ENCODE data around the gene CCDC93. TPM values are rescaled to one million over a fixed set of nuclear protein-coding genes. Genes with fewer than 3 reads are reported as not detected.
A peak's percentile ranks its signal among the peaks of the same experiment; 100 is the strongest.

Gene CCDC93
- total RNA-seq, 4 donors from 2014 or later = 14.4 to 17.0 (median 16.0) TPM

DNA sequence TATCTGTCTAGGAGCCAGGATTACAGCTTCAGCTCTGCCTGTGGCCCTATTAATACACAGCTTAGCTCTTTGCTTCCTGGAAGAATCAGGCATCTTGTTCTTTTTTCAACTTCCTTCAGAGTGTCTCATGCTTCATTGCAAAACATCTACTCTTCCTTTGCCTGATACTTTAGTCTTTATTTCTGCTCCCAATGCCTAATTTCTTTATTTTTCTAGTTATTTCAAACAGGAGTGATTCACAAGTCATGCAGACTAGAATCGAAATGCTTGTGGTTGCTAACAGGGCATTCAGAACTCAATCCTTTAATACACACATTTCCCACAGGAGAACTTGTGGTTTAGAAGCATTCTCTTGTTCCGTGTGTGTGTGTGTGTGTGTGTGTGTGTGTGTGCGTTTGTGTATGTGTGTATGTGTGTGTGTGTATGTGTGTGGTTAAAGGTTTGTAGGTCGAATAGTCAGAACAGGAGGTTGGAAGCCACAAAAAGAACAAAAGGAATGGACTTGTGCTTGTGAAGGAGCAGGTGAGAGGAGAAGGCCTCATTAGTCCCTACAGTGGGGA lies 46.1 kb upstream of the CCDC93 start:
- Histone ChIP-seq H3K27ac (replicated peaks in 1 of 4) (peak overlapping the region in 1 of 4 donors; percentile 1), H3K4me3 (no peak overlapping the region), H3K4me1 (no peaks in the 10 kb centered on the region), H3K9me3 (no peaks in the 10 kb centered on the region), H3K27me3 (peaks cover 0 to 69% (median 3%) of the 10 kb centered on the region in 4 donors), H3K36me3 (no peaks in the 10 kb centered on the region)
- TF ChIP-seq POLR2A (IDR thresholded peaks at IDR 0.05; ENCODE audit: low read depth) (no peak), CTCF (IDR thresholded peaks at IDR 0.05) (no peak), EP300 (IDR thresholded peaks at IDR 0.05) (no peak)
- DNase-seq (ENCODE audit: extremely low spot score) = no peak
- intact Hi-C loops (cut with DNase I) = loop anchor here (10.0 kb wide), 1 partner anchor 145 kb away; no protein-coding TSS in a partner anchor
- 63% methylated on average over 4 of the region's 4 CpGs for WGBS

DNA sequence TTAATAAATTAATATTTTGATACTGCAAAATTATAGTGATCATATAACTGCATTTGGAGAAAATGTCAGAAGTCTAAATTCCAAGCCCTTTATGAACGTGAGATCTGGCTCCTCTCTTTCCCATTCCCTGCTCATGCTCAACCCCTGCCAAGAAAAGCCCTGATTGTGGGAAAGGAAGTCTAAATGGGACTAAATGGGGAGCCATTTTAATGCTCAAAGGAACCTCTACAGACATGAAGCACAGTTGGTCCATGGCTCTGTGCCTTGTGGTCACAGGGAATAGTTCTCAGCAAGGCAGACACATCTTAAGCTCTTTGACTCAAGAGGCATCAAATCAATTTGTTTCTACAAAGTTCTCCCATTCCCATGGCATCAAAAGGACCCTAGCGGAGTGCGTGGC lies 45.1 kb upstream of the CCDC93 start:
- DNase-seq (ENCODE audit: extremely low spot score) = no peak
- no peaks in the 10 kb centered on the region for H3K4me1 ChIP-seq
- no peak overlapping the region for H3K4me3 ChIP-seq
- H3K27ac ChIP-seq (replicated peaks in 1 of 4) = no peak overlapping the region
- TF ChIP-seq EP300 (IDR thresholded peaks at IDR 0.05) (no peak), POLR2A (IDR thresholded peaks at IDR 0.05; ENCODE audit: low read depth) (no peak), CTCF (IDR thresholded peaks at IDR 0.05) (no peak), POLR2AphosphoS5 (IDR thresholded peaks at IDR 0.05) (no peak)
- H3K36me3 ChIP-seq = no peaks in the 10 kb centered on the region
- WGBS = 88% methylated on average over 3 of the region's 3 CpGs
- H3K9me3 ChIP-seq = no peaks in the 10 kb centered on the region
- H3K27me3 ChIP-seq = peaks cover 0 to 64% (median 1%) of the 10 kb centered on the region in 4 donors
- intact Hi-C loops (cut with DNase I) = no loop called here

GRCh38 chr2:118056801-118057200 lies 42.9 kb upstream of the CCDC93 start:
- 91% methylated on average over 3 of the region's 3 CpGs for WGBS
- H3K27me3 ChIP-seq = peaks cover 0 to 51% (median 1%) of the 10 kb centered on the region in 4 donors

GRCh38 chr2:118056165-118056534 lies 42.3 kb upstream of the CCDC93 start:
- H3K36me3 ChIP-seq = no peaks in the 10 kb centered on the region
- no peak overlapping the region for H3K27ac ChIP-seq (replicated peaks in 1 of 4)
- intact Hi-C loops (cut with DNase I) = no loop called here
- peaks cover 0 to 51% (median 1%) of the 10 kb centered on the region in 4 donors for H3K27me3 ChIP-seq
- no peaks in the 10 kb centered on the region for H3K4me1 ChIP-seq
- H3K4me3 ChIP-seq = no peak overlapping the region
- H3K9me3 ChIP-seq = no peaks in the 10 kb centered on the region
- TF ChIP-seq EP300 (IDR thresholded peaks at IDR 0.05) (no peak), POLR2AphosphoS5 (IDR thresholded peaks at IDR 0.05) (no peak), CTCF (IDR thresholded peaks at IDR 0.05) (no peak), POLR2A (IDR thresholded peaks at IDR 0.05; ENCODE audit: low read depth) (no peak)
- 46% methylated on average over 3 of the region's 3 CpGs for WGBS
- no peak for DNase-seq (ENCODE audit: extremely low spot score)

More at GRCh38 chr2:118056801-118057200, 42.9 kb upstream of the CCDC93 start:
- Histone ChIP-seq H3K9me3 (no peaks in the 10 kb centered on the region), H3K4me1 (no peaks in the 10 kb centered on the region), H3K27ac (replicated peaks in 1 of 4) (no peak overlapping the region), H3K36me3 (no peaks in the 10 kb centered on the region), H3K4me3 (no peak overlapping the region)
- no peak for DNase-seq (ENCODE audit: extremely low spot score)
- intact Hi-C loops (cut with DNase I) = no loop called here
- TF ChIP-seq POLR2A (IDR thresholded peaks at IDR 0.05; ENCODE audit: low read depth) (no peak), CTCF (IDR thresholded peaks at IDR 0.05) (no peak), POLR2AphosphoS5 (IDR thresholded peaks at IDR 0.05) (no peak), EP300 (IDR thresholded peaks at IDR 0.05) (no peak)

All from esophagus muscularis mucosa (tissue), 4 donors.